WTC11 (cell line): ENCODE data around the gene LINC00237. TPM values are rescaled to one million over a fixed set of nuclear protein-coding genes. Genes with fewer than 3 reads are reported as not detected.

Source experiments
- ATAC-seq: fragments of 200-7000 bp; cut with Tn5 transposase; 2 replicates; pipeline ENCODE4 v1.10.0; 2021; ENCODE audit warnings: mild to moderate bottlenecking, moderate library complexity
- CTCF ChIA-PET: fragments of 300-600 bp; sonication (Branson Sonifier 250); formaldehyde crosslinking; loops from one replicate; lab custom pipeline; 2021; ENCODE audit warnings: antibody characterized with exemption; lab: Charles Lee
- POLR2A ChIA-PET: fragments of 350-600 bp; sonication (Branson Sonifier 250); formaldehyde crosslinking; loops from one replicate; lab custom pipeline; 2021; ENCODE audit warnings: antibody characterized with exemption; lab: Charles Lee
- DNase-seq: peaks from one replicate; pipeline ENCODE4 v3.0.0; 2021; ENCODE audit warnings: low spot score
- H3K27ac Mint-ChIP-seq: 2 replicates; pipeline ENCODE4 v1.8.0; 2021; ENCODE audit warnings: mixed read lengths
- H3K27me3 Mint-ChIP-seq: 2 replicates; pipeline ENCODE4 v1.8.0; 2021; ENCODE audit warnings: low read depth, mild to moderate bottlenecking, moderate library complexity, mixed read lengths
- H3K36me3 Mint-ChIP-seq: 2 replicates; pipeline ENCODE4 v1.8.0; 2021; ENCODE audit warnings: mixed read lengths
- H3K4me1 Mint-ChIP-seq: 2 replicates; pipeline ENCODE4 v1.8.0; 2022; ENCODE audit warnings: mixed read lengths
- H3K4me3 Mint-ChIP-seq: 2 replicates; pipeline ENCODE4 v1.8.0; 2021; ENCODE audit warnings: mild to moderate bottlenecking, moderate library complexity, mixed read lengths
- H3K9me3 Mint-ChIP-seq: 2 replicates; pipeline ENCODE4 v1.8.0; 2021; ENCODE audit warnings: mixed read lengths
- AFF4 ChIP-seq: sonication (generic); formaldehyde crosslinking; IDR thresholded peaks from 2 replicates; pipeline ENCODE4 v1.8.1; 2023; ENCODE audit warnings: mild to moderate bottlenecking, missing genetic modification reagents, borderline replicate concordance
- ATF3 ChIP-seq: sonication (generic); formaldehyde crosslinking; conservative IDR thresholded peaks from 2 replicates; pipeline ENCODE4 v1.8.1; 2022; ENCODE audit warnings: mild to moderate bottlenecking, missing genetic modification reagents
- CREB1 ChIP-seq: sonication (generic); formaldehyde crosslinking; IDR thresholded peaks from 2 replicates; pipeline ENCODE4 v1.8.0; 2023; ENCODE audit warnings: mild to moderate bottlenecking, missing genetic modification reagents
- EMX1 ChIP-seq: fragments of 250-450 bp; sonication (Bioruptor Pico); IDR thresholded peaks from 2 replicates; pipeline ENCODE4 v1.8.0; 2021; ENCODE audit warnings: mild to moderate bottlenecking
- ETV6 ChIP-seq: sonication (generic); formaldehyde crosslinking; IDR thresholded peaks from 2 replicates; pipeline ENCODE4 v1.8.1; 2022; ENCODE audit warnings: mild to moderate bottlenecking, missing genetic modification reagents
- FOXK1 ChIP-seq: sonication (generic); formaldehyde crosslinking; IDR thresholded peaks from 2 replicates; pipeline ENCODE4 v1.8.0; 2022; ENCODE audit warnings: mild to moderate bottlenecking, moderate library complexity, missing genetic modification reagents
- GABPB1 ChIP-seq: sonication (generic); formaldehyde crosslinking; IDR thresholded peaks from 2 replicates; pipeline ENCODE4 v1.8.1; 2023; ENCODE audit warnings: mild to moderate bottlenecking, missing genetic modification reagents
- GTF2I ChIP-seq: fragments of 250-450 bp; sonication (Bioruptor Pico); conservative IDR thresholded peaks from 2 replicates; pipeline ENCODE4 v1.4.0; 2021; ENCODE audit warnings: mild to moderate bottlenecking
- JAZF1 ChIP-seq: fragments of 250-450 bp; sonication (Bioruptor Pico); IDR thresholded peaks from 2 replicates; pipeline ENCODE4 v1.9.0; 2021; ENCODE audit warnings: moderate library complexity, mild to moderate bottlenecking, inconsistent platforms
- MYBL2 ChIP-seq: sonication (generic); formaldehyde crosslinking; IDR thresholded peaks from 2 replicates; pipeline ENCODE4 v1.8.1; 2023; ENCODE audit warnings: mild to moderate bottlenecking, moderate library complexity, missing genetic modification reagents
- NFE2L1 ChIP-seq: sonication (generic); formaldehyde crosslinking; IDR thresholded peaks from 2 replicates; pipeline ENCODE4 v1.8.1; 2023; ENCODE audit warnings: missing genetic modification reagents
- OVOL2 ChIP-seq: fragments of 250-450 bp; sonication (Bioruptor Pico); IDR thresholded peaks from 2 replicates; pipeline ENCODE4 v1.9.0; 2021; ENCODE audit warnings: mild to moderate bottlenecking, borderline replicate concordance
- PREB ChIP-seq: sonication (generic); formaldehyde crosslinking; IDR thresholded peaks from 2 replicates; pipeline ENCODE4 v1.8.1; 2022; ENCODE audit warnings: mild to moderate bottlenecking, missing genetic modification reagents, moderate library complexity, borderline replicate concordance
- RORB ChIP-seq: fragments of 250-450 bp; sonication (Bioruptor Pico); IDR thresholded peaks from 2 replicates; pipeline ENCODE4 v1.9.0; 2021; ENCODE audit warnings: mild to moderate bottlenecking
- SOX15 ChIP-seq: fragments of 250-450 bp; sonication (Bioruptor Pico); IDR thresholded peaks from 2 replicates; pipeline ENCODE4 v1.9.0; 2021; ENCODE audit warnings: mild to moderate bottlenecking
- SP1 ChIP-seq: sonication (generic); formaldehyde crosslinking; conservative IDR thresholded peaks from 2 replicates; pipeline ENCODE4 v1.8.1; 2022; ENCODE audit warnings: missing genetic modification reagents
- TEAD1 ChIP-seq: sonication (generic); formaldehyde crosslinking; IDR thresholded peaks from 2 replicates; pipeline ENCODE4 v1.8.0; 2022; ENCODE audit warnings: mild to moderate bottlenecking, missing genetic modification reagents
- ZNF219 ChIP-seq: sonication (generic); formaldehyde crosslinking; IDR thresholded peaks from 2 replicates; pipeline ENCODE4 v1.8.0; 2023; ENCODE audit warnings: missing genetic modification reagents, mild to moderate bottlenecking, borderline replicate concordance
- ZNF232 ChIP-seq: sonication (generic); formaldehyde crosslinking; IDR thresholded peaks from 2 replicates; pipeline ENCODE4 v1.8.0; 2022; ENCODE audit warnings: mild to moderate bottlenecking, missing genetic modification reagents
- total RNA-seq: library from RNA; stranded (reverse); gene quantifications from 3 replicates; pipeline ENCODE4 v1.2.3, GENCODE V29; 2021
- TF ChIP-seq, protein P1 (sequence below): sonication (generic); formaldehyde crosslinking; IDR thresholded peaks from 2 replicates; pipeline ENCODE4 v1.8.1; 2023; ENCODE audit warnings: mild to moderate bottlenecking, moderate library complexity, missing genetic modification reagents
- TF ChIP-seq, protein P2 (sequence below): sonication (generic); formaldehyde crosslinking; IDR thresholded peaks from 2 replicates; pipeline ENCODE4 v1.8.0; 2022; ENCODE audit warnings: mild to moderate bottlenecking, missing genetic modification reagents
- TF ChIP-seq, protein P3 (sequence below): sonication (generic); formaldehyde crosslinking; IDR thresholded peaks from 2 replicates; pipeline ENCODE4 v1.8.0; 2022; ENCODE audit warnings: mild to moderate bottlenecking, missing genetic modification reagents

Gene LINC00237
- total RNA-seq, 1 experiment from 2014 or later = 3.1 TPM

- Mint-ChIP-seq H3K4me3 (peak overlapping the region; percentile 87), H3K27ac (no peak overlapping the region), H3K36me3 (no peaks in the 10 kb centered on the region), H3K9me3 (no peaks in the 10 kb centered on the region), H3K4me1 (peaks cover 50% of the 10 kb centered on the region), H3K27me3 (peaks cover 98% of the 10 kb centered on the region)
- peak; percentile 15 for ATAC-seq
- peak; percentile 75 for DNase-seq
- no peak for TF ChIP-seq FOXK1 (CRISPR knock-in tag)
- TF ChIP-seq, protein P1, sequence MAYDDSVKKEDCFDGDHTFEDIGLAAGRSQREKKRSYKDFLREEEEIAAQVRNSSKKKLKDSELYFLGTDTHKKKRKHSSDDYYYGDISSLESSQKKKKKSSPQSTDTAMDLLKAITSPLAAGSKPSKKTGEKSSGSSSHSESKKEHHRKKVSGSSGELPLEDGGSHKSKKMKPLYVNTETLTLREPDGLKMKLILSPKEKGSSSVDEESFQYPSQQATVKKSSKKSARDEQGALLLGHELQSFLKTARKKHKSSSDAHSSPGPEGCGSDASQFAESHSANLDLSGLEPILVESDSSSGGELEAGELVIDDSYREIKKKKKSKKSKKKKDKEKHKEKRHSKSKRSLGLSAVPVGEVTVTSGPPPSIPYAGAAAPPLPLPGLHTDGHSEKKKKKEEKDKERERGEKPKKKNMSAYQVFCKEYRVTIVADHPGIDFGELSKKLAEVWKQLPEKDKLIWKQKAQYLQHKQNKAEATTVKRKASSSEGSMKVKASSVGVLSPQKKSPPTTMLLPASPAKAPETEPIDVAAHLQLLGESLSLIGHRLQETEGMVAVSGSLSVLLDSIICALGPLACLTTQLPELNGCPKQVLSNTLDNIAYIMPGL = 0 out of 2 replicates have a peak, but pooled peaks have one; percentile 19
- TF ChIP-seq GABPB1 (CRISPR knock-in tag) = no peak
- TF ChIP-seq GTF2I (CRISPR knock-in tag) = 0 out of 2 replicates have a peak, but pooled peaks have one; percentile 8
- 0 out of 2 replicates have a peak, but pooled peaks have one; percentile 36 for TF ChIP-seq SP1 (CRISPR knock-in tag)
- TF ChIP-seq EMX1 (CRISPR knock-in tag) = no peak
- TF ChIP-seq ATF3 = no peak
- TF ChIP-seq RORB (CRISPR knock-in tag) = no peak
- no peak for TF ChIP-seq JAZF1 (CRISPR knock-in tag)
- no peak for TF ChIP-seq SOX15 (CRISPR knock-in tag)
- CTCF ChIA-PET = interaction anchor here (0.6 to 3.8 kb wide), 22 partner anchors 11 to 992 kb away, joined by 3 to 31 read pairs (median 4); partner anchors contain the start of gene KIZ
- POLR2A ChIA-PET = interaction anchor here (0.9 to 1.7 kb wide), 5 partner anchors 24 to 413 kb away, joined by 3 to 9 read pairs (median 4); partner anchors contain the start of gene KIZ
Observed at GRCh38 chr20:21101453-21101931, 4.7 kb downstream of the LINC00237 start.

- peaks cover 94% of the 10 kb centered on the region for H3K27me3 Mint-ChIP-seq
- CTCF ChIA-PET = interaction anchor here (0.6 to 3.8 kb wide), 20 partner anchors 11 to 991 kb away, joined by 3 to 31 read pairs (median 4); partner anchors contain the start of gene KIZ
- DNase-seq (peak; percentile 69), ATAC-seq (peak; percentile 6)
- peak overlapping the region; percentile 87 for H3K4me3 Mint-ChIP-seq
- H3K27ac Mint-ChIP-seq = peak overlapping the region; percentile 95
- peaks cover 55% of the 10 kb centered on the region for H3K4me1 Mint-ChIP-seq
- H3K36me3 Mint-ChIP-seq = no peaks in the 10 kb centered on the region
- no peaks in the 10 kb centered on the region for H3K9me3 Mint-ChIP-seq
- POLR2A ChIA-PET = interaction anchor here (0.7 to 1.7 kb wide), 7 partner anchors 25 to 414 kb away, joined by 3 to 9 read pairs (median 3); partner anchors contain the start of gene KIZ
- 0 out of 2 replicates have a peak, but pooled peaks have one; percentile 20 for TF ChIP-seq ZNF232 (CRISPR knock-in tag)
- no peak for TF ChIP-seq CREB1 (CRISPR knock-in tag)
- TF ChIP-seq TEAD1 = peak; percentile 58; the same call in 1 of the 2 replicates
- no peak for TF ChIP-seq AFF4 (CRISPR knock-in tag)
- TF ChIP-seq PREB (CRISPR knock-in tag) = no peak
- TF ChIP-seq, protein P2, sequence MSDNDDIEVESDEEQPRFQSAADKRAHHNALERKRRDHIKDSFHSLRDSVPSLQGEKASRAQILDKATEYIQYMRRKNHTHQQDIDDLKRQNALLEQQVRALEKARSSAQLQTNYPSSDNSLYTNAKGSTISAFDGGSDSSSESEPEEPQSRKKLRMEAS (CRISPR knock-in tag) = 0 out of 2 replicates have a peak, but pooled peaks have one; percentile 26
- TF ChIP-seq MYBL2 (CRISPR knock-in tag) = 0 out of 2 replicates have a peak, but pooled peaks have one; percentile 20
- TF ChIP-seq, protein P1 = 0 out of 2 replicates have a peak, but pooled peaks have one; percentile 40
- TF ChIP-seq OVOL2 (CRISPR knock-in tag) = no peak
- TF ChIP-seq ZNF219 (CRISPR knock-in tag) = 0 out of 2 replicates have a peak, but pooled peaks have one; percentile 27
- TF ChIP-seq NFE2L1 (CRISPR knock-in tag) = no peak
- TF ChIP-seq, protein P3, sequence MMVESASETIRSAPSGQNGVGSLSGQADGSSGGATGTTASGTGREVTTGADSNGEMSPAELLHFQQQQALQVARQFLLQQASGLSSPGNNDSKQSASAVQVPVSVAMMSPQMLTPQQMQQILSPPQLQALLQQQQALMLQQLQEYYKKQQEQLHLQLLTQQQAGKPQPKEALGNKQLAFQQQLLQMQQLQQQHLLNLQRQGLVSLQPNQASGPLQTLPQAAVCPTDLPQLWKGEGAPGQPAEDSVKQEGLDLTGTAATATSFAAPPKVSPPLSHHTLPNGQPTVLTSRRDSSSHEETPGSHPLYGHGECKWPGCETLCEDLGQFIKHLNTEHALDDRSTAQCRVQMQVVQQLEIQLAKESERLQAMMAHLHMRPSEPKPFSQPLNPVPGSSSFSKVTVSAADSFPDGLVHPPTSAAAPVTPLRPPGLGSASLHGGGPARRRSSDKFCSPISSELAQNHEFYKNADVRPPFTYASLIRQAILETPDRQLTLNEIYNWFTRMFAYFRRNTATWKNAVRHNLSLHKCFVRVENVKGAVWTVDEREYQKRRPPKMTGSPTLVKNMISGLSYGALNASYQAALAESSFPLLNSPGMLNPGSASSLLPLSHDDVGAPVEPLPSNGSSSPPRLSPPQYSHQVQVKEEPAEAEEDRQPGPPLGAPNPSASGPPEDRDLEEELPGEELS (CRISPR knock-in tag) = peak; percentile 86
- TF ChIP-seq ETV6 = peak; percentile 67
- no peak for TF ChIP-seq GABPB1 (CRISPR knock-in tag)
Observed at GRCh38 chr20:21100578-21101452, 5.3 kb downstream of the LINC00237 start.
